Lower leg skin (tissue), 3 donors: ENCODE results near the gene CORO2A.

Experiments used
- CTCF ChIP-seq, 3 donors: fragments of 450-650 bp; IDR thresholded peaks; one replicate each; pipeline ENCODE4 v1.5.1; 2016; ENCODE audit warnings: antibody characterized with exemption in 3 of 3, mild to moderate bottlenecking in 3 of 3, moderate library complexity in 2 of 3
- POLR2A ChIP-seq, 2 donors: fragments of 450-650 bp; IDR thresholded peaks; one replicate each; pipeline ENCODE4 v1.6.1; 2016 to 2017; ENCODE audit warnings: antibody characterized with exemption in 2 of 2, mild to moderate bottlenecking in 1 of 2, moderate library complexity in 1 of 2

GRCh38 chr9:98108531-98109031, 83.9 kb downstream of the CORO2A start:
- TF ChIP-seq CTCF (IDR thresholded peaks at IDR 0.05) (no peak), POLR2A (IDR thresholded peaks at IDR 0.05) (no peak)
